GM19193 (cell line): ENCODE results near the gene TEAD1.

Experiments used
- POLR2A ChIP-seq: IDR thresholded peaks from 4 replicates; pipeline ENCODE4 v1.6.1; 2011; ENCODE audit not compliant: insufficient read depth, insufficient read length; ENCODE audit errors: extremely low read depth

Gene TEAD1

GRCh38 chr11:12655842-12656241 is 18.4 kb upstream of the TEAD1 start:
- TF ChIP-seq POLR2A, result no peak

DNA sequence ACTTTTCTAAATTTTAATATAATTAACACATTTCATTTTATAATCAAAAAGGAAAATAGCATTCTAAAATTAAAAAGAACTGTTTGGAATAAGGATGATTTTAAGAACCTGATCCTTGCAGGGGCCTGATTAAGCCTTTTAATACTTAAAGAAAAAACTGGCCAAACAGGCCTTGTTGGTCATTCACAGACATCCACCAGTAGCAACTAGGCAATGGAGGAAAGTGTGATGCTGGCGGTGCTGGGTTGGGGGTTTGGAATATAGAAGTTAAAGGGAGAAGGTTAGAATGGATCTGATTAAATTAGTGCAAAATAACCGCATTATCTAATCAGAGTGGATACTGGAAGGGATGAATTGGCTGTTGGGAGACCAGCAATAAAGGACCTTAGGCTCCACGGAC is 16.9 kb upstream of the TEAD1 start:
- no peak for TF ChIP-seq POLR2A

DNA sequence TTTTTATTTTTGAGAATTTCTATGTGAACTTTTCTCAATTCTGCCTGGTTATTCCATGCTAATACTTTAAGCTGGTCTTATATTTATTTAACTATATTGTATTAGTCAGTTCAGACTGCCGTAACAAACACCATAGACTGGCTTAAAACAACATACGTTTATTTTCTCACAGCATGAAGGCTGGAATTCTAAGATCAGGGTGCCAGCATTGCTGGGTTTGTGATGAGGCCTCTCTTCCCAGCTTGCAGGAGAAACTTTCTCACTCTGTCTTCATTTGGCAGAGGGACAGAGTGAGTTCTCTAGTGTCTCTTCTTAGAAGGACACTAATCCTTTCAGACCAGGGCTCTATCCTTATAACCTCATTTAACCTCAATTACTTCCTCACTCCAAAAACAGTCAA is 16.2 kb upstream of the TEAD1 start:
- no peak for TF ChIP-seq POLR2A

DNA sequence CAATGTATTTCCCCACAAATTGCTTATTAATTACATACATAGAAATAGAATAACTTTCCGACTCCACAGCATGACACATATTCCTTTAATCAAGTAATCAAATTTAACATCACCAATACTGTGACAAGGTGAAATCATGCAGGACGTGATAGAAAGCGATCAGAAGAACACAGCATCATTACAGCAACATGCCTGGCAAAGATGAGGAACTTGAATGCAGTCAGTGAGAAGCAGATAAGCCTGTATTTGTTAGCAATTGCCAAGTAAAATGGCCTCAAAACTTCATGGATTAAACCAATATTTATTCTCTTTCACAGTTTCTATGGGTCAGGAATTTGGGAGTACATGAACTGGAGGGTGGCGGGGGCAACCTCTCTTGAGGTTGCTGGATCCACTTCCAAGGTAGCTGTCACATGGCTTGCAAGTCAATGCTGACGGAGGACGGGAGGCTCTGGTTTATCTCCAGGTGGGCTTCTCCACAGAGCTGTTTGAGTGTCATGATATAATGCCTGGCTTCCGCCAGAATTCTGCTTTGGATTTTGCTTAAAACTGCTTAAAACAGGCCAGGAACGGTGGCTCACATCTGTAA is 12.0 kb upstream of the TEAD1 start:
- no peak for TF ChIP-seq POLR2A

- no peak for TF ChIP-seq POLR2A
These were observed 9.8 kb upstream of the TEAD1 start for GRCh38 chr11:12664385-12664784.

DNA sequence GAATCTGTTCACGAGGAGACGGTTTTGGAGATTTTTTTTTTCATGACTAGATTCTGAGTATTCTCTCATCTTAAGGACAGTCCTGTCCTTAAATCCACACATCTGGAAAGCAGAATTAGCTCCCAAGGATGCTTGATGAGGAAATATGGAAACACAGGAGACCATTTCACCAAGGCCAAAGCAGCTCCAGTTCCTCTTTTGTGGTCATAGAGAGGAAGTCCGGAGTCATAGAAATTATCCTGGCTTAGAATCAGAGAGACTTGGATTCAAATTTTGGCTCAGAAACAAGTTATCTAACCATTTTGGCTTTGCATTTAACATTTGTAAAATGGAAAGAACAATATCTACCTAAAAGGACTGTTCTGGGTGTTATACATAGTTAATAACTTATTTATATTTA is 7.3 kb upstream of the TEAD1 start:
- no peak for TF ChIP-seq POLR2A

GRCh38 chr11:12667646-12668045 is 6.6 kb upstream of the TEAD1 start:
- TF ChIP-seq POLR2A, result no peak

DNA sequence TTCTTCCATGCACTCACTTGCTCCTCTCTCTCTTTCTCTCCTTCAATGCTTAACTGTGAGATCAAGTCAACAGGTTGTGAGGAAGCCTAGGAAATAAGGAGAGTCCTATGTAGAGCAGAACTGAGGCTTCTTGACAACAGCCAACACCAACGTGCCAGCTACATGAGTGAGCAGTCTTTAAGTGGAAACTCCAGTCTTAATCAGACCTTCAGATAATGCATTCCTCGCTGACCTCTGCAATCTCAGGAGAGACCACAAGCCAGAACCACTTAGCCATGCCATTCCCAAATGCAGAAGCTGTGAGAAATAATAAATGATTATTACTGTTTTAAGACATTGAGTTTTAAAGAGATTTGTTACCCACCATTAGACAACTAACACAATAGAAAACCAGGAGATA is 6.1 kb upstream of the TEAD1 start:
- TF ChIP-seq POLR2A, result no peak

DNA sequence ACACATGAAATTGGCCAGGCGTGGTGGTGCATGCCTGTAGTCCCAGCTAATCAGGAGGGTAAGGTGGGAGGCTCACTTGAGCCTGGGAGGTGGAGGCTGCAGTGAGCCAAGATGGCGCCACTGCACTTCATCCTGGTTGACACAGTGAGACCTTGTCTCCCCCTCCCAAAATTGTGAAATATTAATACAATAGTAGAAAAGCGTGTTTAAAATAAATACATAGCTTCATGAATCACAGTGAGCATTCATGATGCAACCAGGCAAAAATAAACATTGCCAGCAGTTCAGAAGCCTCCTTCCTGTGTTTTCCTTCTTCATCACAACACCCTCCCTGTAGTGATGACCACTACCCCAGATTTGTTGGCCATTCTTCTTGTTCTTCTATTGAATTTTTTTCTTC is 4.3 kb upstream of the TEAD1 start:
- no peak for TF ChIP-seq POLR2A

DNA sequence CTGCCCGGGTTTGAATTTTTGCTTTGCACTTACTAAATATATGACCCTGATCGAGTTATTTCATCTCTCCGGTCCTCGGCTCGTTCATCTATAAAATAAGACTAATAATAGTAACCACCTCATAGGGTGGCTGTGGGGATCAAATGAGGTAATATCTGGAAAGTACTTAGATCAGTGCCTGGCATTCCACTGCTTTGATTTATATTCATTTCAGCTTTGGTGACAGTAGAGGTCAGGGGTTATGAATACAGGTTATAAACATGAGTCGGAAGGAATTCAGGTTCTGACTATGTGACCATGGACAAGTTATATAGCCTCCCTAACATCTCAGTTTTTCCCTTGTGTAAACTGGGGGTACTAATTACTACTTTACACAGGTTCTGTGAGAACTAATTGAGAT is 2.9 kb upstream of the TEAD1 start:
- TF ChIP-seq POLR2A, result no peak

DNA sequence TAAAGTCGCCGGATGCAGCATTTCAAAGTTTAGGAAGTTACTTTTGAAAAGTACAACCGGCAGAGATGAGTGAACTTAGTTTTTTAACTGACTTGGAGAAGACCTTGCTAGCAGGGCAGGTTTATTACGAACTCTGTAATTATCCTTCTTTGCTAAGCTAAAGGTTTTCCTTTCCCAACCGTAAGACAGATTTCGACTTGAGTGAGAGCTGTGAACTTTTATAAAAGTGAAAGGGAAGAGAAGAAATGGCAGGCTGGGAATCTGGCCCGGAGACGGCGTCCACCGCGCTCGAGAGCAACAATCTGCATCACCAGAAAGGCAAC is 659 bp upstream of the TEAD1 start:
- no peak for TF ChIP-seq POLR2A

GRCh38 chr11:12674571-12674935 is 332 bp downstream of the TEAD1 start:
- no peak for TF ChIP-seq POLR2A

DNA sequence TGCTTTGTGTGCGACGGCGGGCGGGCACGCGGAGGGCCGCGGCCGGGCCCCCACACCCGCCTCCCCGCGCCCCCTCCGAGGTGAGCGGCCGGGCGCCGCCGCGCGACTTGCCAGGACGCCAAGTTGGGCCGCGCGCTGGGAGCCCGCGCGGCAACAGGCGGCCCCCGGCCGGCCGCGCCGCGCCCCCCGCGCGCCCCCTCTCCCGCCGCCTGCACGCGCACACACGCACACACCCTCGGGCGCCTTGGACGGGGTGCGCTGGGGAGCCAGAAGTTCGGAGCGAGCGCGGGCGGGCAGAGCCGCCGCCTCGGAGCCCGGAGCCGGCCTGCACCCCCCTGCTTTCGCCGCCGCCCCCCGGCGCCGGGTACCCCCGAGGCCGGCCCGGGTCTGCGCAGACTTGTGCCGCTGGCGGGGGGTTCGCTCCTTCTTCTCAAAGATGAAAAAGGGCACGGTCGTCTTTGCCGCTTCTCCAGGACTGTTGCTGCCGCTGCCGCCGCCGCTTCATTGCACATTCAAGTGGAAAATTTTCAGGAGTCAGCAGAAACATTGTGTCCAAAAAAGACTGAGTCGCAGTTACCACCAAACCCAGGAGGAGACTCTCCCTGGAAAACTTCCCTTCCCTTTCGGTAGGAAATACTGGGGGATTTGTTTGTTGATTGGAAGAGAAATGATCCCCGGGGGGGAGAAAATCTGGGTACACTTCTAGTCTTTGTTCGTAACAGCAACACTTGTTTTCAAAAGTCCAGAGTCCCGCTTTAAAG is 895 bp downstream of the TEAD1 start:
- TF ChIP-seq POLR2A, result no peak

GRCh38 chr11:12675951-12676711 is 1.9 kb downstream of the TEAD1 start:
- no peak for TF ChIP-seq POLR2A

DNA sequence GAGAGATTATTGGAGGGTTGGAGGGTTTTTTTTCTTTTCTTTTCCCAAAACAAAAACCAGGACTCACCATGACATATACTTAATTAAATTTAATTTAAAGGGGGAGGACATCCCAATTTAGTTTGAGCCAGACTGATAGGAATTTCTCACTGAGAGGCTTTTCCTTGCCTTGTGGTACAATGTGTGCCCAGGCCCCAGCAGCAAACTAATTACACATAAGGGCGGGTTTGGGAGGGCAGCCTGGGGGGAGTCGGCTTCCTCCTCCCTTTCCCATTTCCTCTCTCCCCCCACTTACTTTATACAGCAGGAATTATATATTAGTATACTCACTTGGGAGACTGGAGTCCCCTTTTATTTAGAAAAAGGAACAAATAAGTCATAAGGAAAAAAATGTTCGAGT is 2.9 kb downstream of the TEAD1 start:
- no peak for TF ChIP-seq POLR2A

GRCh38 chr11:12678092-12678491 is 3.9 kb downstream of the TEAD1 start:
- no peak for TF ChIP-seq POLR2A
